NCI-H345 treated with DMSO at 0.1 percent for 48 hours (cell line): ENCODE data around the gene CCR9.

Source experiments
- DNase-seq: peaks from one replicate; lab custom pipeline; 2025; ENCODE audit not compliant: unreplicated experiment; lab: John Stamatoyannopoulos, UW

The CCR9 gene

GRCh38 chr3:45872569-45872968 is 13.8 kb upstream of the CCR9 start:
- no peak for DNase-seq

- DNase-seq = no peak
Observed at GRCh38 chr3:45873036-45873435, 13.3 kb upstream of the CCR9 start.

GRCh38 chr3:45873638-45874037 is 12.7 kb upstream of the CCR9 start:
- no peak for DNase-seq

- no peak for DNase-seq
Observed at GRCh38 chr3:45874677-45875346, 11.5 kb upstream of the CCR9 start.

- DNase-seq = no peak
Observed at GRCh38 chr3:45878124-45878523, 8.2 kb upstream of the CCR9 start.

- DNase-seq = no peak
Observed at GRCh38 chr3:45880725-45881077, 5.6 kb upstream of the CCR9 start.

GRCh38 chr3:45881078-45882022 is 5.0 kb upstream of the CCR9 start:
- no peak for DNase-seq

- no peak for DNase-seq
Observed at GRCh38 chr3:45884368-45885201, 1.8 kb upstream of the CCR9 start.

GRCh38 chr3:45887285-45887684 is 942 bp downstream of the CCR9 start:
- DNase-seq = no peak

- DNase-seq = no peak
Observed at GRCh38 chr3:45887759-45888511, 1.6 kb downstream of the CCR9 start.

GRCh38 chr3:45889337-45889736 is 3.0 kb downstream of the CCR9 start:
- no peak for DNase-seq

GRCh38 chr3:45890405-45890804 is 4.1 kb downstream of the CCR9 start:
- DNase-seq = no peak

- DNase-seq = no peak
Observed at GRCh38 chr3:45892161-45892560, 5.8 kb downstream of the CCR9 start.

- no peak for DNase-seq
Observed at GRCh38 chr3:45894015-45894414, 7.7 kb downstream of the CCR9 start.

GRCh38 chr3:45895686-45896468 is 9.5 kb downstream of the CCR9 start:
- DNase-seq = no peak

GRCh38 chr3:45896956-45897355 is 10.6 kb downstream of the CCR9 start:
- no peak for DNase-seq

GRCh38 chr3:45904931-45905330 is 18.6 kb downstream of the CCR9 start:
- DNase-seq = no peak

GRCh38 chr3:45905755-45906154 is 19.4 kb downstream of the CCR9 start:
- no peak for DNase-seq

GRCh38 chr3:45906681-45907407 is 20.5 kb downstream of the CCR9 start:
- no peak for DNase-seq
